ENCODE measurements around the gene DFFB. TPM values are rescaled to one million over a fixed set of nuclear protein-coding genes. Genes with fewer than 3 reads are reported as not detected.

Gene DFFB
- total RNA-seq, 1 donor from 2014 or later = 45.4 TPM

DNA sequence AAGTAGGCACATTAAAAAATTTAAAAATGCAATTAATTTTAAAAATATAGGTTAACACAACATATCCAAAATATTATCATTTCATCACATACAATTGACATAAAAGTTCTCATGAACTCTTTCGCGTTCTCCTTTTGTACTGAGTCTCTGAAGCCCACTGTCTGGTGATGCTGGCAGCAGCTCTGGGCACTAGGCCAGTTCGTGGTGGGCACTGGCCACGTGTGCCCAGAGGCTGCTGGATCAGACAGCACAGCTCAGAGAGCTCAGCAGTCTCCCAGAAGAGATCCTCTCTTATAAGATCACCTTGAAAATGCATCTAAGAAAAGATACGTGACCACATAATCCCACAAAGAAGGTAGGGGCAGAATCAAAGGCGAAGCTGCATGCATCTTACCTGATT is 10.2 kb upstream of the DFFB start:
- Histone ChIP-seq H3K36me3 (peaks cover 43 to 63% of the 10 kb centered on the region in 2 donors), H3K4me3 (no peak overlapping the region), H3K4me1 (no peaks in the 10 kb centered on the region), H3K27me3 (no peaks in the 10 kb centered on the region), H3K9me3 (no peaks in the 10 kb centered on the region), H3K27ac (no peak overlapping the region)
- DNase-seq (ENCODE audit: low spot score in 2 of 2) = no peak
- intact Hi-C loops (cut with DNase I) = no loop called here
- TF ChIP-seq, protein P1, sequence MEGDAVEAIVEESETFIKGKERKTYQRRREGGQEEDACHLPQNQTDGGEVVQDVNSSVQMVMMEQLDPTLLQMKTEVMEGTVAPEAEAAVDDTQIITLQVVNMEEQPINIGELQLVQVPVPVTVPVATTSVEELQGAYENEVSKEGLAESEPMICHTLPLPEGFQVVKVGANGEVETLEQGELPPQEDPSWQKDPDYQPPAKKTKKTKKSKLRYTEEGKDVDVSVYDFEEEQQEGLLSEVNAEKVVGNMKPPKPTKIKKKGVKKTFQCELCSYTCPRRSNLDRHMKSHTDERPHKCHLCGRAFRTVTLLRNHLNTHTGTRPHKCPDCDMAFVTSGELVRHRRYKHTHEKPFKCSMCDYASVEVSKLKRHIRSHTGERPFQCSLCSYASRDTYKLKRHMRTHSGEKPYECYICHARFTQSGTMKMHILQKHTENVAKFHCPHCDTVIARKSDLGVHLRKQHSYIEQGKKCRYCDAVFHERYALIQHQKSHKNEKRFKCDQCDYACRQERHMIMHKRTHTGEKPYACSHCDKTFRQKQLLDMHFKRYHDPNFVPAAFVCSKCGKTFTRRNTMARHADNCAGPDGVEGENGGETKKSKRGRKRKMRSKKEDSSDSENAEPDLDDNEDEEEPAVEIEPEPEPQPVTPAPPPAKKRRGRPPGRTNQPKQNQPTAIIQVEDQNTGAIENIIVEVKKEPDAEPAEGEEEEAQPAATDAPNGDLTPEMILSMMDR (IDR thresholded peaks at IDR 0.05) = no peak

DNA sequence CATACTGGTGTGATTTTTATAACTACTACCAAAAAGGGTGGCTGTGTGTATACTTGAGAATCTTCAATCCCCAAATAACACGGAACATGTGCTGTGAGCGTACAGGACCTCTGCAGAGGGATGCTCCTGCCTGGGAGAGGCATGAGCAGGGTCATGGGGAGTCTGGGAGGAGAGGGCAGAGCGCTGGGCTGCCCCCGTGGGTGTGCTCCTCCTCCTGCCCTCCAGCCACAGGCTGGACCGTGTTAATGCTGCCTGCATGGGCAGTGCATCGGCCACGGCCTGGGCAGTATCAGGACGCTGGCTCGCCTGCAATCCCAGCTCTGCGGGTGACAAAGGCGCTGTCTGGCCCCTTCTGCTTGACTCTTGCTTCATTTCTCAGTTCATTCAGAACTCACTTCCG is 6.4 kb upstream of the DFFB start:
- Histone ChIP-seq H3K4me3 (no peak overlapping the region), H3K36me3 (peaks cover 20 to 43% of the 10 kb centered on the region in 2 donors), H3K27me3 (no peaks in the 10 kb centered on the region), H3K27ac (no peak overlapping the region), H3K9me3 (no peaks in the 10 kb centered on the region), H3K4me1 (peaks cover 2 to 5% of the 10 kb centered on the region in 2 donors)
- DNase-seq (ENCODE audit: low spot score in 2 of 2) = no peak
- TF ChIP-seq, protein P1 (IDR thresholded peaks at IDR 0.05) = no peak
- intact Hi-C loops (cut with DNase I) = no loop called here

DNA sequence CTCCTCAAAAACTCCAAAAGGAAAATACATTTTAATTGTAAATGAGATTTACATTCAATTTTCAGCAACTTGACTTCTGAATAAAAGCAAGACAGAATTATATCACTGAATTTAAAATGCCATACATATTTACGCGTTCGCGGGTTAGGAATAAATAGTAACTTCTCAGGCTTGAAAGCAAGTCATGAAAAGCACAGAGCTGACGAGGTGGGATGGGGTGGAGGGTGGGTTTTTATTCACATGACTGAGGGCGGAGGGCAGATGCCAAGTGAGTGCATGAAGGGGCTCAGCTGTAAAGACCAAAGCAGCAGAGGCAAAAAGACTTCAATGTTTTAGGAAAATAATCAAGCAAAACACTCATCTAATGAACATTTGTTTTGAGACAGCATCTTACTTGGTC is 6.0 kb upstream of the DFFB start:
- Histone ChIP-seq H3K27ac (no peak overlapping the region), H3K4me3 (no peak overlapping the region), H3K27me3 (no peaks in the 10 kb centered on the region), H3K9me3 (no peaks in the 10 kb centered on the region), H3K36me3 (peaks cover 20 to 39% of the 10 kb centered on the region in 2 donors), H3K4me1 (peaks cover 4 to 10% of the 10 kb centered on the region in 2 donors)
- TF ChIP-seq, protein P1 (IDR thresholded peaks at IDR 0.05) = no peak
- intact Hi-C loops (cut with DNase I) = no loop called here
- no peak for DNase-seq (ENCODE audit: low spot score in 2 of 2)

DNA sequence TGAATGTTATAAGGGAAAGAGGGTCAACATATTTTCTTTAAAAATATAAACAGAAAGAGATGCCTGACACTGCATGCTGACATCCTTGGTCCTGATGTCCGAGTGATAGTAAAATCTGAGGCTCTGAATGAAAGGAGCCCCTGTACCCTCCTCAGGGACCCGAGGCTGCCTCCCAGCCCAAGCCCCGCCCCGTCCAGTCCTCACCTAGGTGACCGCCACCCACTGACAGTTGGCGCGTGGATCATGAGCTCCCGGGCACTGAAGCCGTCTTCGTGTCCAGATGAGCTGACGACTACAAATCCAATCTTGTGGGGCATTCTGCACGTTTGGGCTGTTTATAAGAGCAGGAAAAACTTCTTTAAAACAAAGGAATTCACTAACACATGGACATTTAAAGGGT is 5.2 kb upstream of the DFFB start:
- peaks cover 15 to 34% of the 10 kb centered on the region in 2 donors for H3K36me3 ChIP-seq
- H3K9me3 ChIP-seq = no peaks in the 10 kb centered on the region
- no peak overlapping the region for H3K4me3 ChIP-seq
- intact Hi-C loops (cut with DNase I) = no loop called here
- H3K27ac ChIP-seq = no peak overlapping the region
- H3K4me1 ChIP-seq = peaks cover 4 to 10% of the 10 kb centered on the region in 2 donors
- DNase-seq (ENCODE audit: low spot score in 2 of 2) = no peak
- TF ChIP-seq, protein P1 (IDR thresholded peaks at IDR 0.05) = no peak
- no peaks in the 10 kb centered on the region for H3K27me3 ChIP-seq

DNA sequence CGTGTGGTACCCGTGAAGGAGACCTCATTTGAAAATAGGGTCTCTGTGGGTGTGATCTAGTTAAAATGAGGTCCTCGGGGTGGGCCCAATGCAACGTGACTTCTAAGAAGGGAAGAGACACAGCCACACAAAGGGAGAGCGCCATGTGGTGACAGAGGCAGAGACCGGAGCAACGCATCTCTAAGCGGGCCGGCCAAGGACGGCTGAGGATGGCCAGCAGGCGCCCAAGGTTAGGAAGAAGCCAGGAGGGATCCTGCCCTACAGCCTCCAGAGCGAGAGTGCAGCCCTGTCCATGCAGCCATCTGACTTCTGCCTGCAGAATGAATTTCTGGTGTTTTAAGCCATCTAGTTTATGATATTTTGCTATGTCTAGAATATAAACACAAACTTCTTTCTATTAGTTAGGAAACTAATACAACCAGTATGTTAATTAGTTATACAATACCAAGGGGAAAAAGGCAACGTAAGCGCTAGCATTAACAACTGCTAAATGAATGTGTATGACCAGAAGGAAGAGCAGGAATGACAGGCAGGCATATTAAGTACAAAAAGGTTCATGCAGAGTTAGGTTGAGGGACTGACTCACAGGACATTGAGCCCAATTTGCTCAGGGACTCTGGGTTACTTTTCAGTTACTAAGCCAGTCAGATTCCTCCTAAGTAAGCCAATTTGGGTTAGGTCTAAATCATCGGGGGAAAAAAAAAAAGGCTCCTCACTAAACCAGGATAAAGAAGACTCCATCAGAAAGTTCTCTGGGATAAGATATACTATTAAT is 4.4 kb upstream of the DFFB start:
- no peak overlapping the region for H3K4me3 ChIP-seq
- intact Hi-C loops (cut with DNase I) = no loop called here
- no peaks in the 10 kb centered on the region for H3K9me3 ChIP-seq
- no peaks in the 10 kb centered on the region for H3K27me3 ChIP-seq
- peaks cover 6 to 10% of the 10 kb centered on the region in 2 donors for H3K4me1 ChIP-seq
- TF ChIP-seq, protein P1 (IDR thresholded peaks at IDR 0.05) = no peak
- no peak for DNase-seq (ENCODE audit: low spot score in 2 of 2)
- no peak overlapping the region for H3K27ac ChIP-seq
- H3K36me3 ChIP-seq = peaks cover 12 to 26% of the 10 kb centered on the region in 2 donors
